Measurements from ENCODE around the gene CCDC197.

The CCDC197 gene

DNA sequence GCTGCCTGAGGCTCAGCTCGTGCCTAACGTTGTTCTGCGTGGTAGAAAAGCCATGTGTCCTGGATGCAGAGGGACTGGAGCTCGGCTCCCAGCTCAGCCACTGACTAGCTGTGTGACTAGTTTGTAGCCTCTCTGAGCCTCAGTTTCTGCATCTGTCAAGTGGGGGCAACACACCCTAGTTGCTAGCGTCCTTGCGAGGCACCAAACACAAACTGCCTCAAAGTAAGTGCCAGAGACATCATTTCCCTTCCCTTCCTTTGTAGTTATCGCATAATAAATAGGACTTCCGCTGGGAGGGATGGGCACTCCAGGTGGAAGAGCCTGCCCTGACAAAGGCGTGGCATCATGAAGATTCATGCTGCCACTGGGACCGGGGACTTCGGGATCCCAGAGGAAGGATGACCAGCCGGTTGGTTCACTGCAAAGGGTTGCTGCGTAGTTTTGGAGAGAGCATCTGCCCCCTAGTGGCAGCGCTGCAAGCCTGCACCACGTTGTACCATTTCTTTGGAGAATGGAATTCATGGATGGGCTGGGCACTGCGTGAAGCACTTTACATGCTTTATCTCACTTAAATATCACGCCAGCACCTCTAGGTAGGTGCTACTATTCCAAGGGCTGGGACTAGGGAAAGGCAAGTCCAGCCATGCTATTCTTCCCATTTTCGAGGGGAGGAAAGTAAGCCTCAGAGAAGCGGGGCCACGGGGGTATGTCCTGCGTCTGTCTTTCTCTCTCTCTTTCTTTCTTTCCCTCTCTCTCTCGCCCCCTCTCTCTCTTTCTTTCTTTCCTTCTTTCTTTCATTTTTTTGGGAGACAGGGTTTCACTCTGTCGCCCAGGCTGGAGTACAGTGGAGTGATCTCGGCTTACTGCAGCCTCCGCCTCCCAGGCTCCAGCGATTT, 4.6 kb downstream of the CCDC197 start:
- DNase-seq, result peak; percentile 75

DNA sequence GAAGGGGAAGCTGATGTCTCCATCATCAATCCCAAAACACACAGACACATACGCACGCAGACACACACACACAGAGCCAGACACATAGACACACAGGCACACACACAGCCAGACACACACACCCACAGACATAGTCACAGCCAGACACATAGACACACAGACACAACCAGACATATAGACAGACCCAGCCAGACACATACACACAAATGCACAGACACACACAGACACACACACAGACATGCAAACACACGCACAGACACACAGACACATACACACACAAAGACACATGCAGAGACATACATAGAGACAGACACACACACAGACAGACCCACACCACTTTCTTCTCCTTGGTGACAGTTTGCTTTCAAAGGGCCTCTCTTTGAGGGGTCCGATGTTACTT, 6.3 kb downstream of the CCDC197 start:
- DNase-seq, result no peak

DNA sequence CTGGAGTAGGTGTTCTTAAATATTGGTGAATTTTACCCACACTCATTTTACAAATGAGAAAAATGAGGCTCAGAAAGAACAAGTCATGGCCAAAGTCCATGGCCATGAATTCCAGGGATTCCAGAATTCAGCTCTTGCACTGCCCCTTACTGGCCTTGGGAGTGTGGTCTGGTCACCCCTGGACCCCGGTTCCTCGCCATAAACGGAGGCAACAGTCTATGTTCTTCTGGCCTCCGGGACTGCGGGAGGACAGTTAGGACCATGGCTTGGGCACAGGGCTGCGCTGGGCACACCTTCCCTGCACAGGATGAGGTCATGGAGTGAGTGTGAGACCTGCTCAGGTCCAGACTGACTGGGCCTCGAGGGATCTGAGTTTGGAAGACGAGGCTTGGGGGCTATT, 6.9 kb downstream of the CCDC197 start:
- DNase-seq, result no peak

DNA sequence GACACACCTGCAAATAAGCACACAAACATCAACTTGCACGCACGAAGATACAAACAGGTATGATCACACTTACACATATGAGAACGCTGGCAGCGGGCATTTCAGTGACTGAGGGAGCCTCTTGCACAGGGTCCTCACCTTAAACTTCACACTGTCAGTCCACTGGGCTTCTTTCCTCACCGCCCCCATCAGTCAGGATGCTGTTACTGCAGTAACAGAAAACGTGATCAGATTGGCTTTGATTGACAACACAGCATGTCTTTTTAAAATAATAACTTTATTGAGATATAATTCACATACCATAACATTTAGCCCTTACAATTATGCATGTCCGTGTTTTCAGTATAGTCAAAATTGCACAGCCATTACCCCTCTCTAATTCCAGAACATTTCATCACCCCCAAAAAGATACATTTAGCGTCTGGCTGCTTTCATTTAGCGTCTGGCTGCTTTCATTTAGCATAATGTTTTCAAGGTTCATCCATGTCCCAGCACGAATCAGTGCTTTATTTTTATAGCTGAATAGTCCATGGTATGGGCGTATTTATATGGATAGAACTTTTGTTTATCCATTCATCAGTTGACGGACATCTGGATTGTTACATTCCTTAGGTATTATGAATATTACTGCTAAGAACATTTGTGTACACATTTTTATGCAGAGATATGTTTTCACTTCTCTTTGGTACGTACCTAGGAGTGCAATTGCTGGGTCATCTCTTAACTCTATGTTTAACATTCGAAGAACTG, 8.4 kb downstream of the CCDC197 start:
- no peak for DNase-seq

DNA sequence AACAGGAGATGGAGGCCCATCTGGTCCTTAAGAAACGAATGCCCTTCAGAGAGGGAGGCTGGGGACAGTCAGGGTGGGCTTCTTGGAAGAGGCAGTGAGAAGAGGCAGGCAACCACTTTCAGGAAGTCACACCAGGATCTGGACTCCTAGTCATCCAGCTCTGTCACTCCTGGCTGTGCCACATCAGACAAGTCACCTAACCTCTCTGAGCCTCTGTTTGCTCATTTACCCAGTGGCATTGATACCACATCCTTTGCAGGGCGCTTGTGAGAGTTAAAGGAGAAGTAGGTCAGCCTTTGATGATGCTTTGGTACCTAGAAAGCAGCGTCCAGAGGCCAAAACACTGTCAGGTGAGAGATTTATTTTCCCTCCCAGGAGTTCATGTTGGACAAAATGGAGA, 11.1 kb downstream of the CCDC197 start:
- DNase-seq, result no peak

GRCh38 chr14:94009767-94010166, 12.7 kb downstream of the CCDC197 start:
- DNase-seq, result no peak

DNA sequence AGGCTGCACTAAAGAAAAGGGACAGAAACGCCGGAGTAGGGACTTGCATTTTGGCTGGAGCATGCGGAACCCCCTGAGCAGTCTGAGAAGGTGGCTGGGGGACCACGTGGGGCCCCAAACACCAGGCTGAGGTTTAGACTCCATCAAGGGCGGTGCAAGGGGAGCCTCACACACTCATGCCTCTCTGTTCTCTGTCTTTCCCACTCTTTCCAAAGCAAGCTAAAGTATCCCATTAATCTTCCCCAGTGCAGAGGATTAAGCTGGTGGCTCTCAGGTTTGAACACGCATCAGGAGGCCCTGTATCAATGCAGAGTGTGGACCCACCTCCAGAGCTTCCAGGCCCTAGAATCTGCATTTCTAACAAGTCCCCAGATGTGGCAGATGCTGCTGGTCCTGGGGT, 13.5 kb downstream of the CCDC197 start:
- no peak for DNase-seq

DNA sequence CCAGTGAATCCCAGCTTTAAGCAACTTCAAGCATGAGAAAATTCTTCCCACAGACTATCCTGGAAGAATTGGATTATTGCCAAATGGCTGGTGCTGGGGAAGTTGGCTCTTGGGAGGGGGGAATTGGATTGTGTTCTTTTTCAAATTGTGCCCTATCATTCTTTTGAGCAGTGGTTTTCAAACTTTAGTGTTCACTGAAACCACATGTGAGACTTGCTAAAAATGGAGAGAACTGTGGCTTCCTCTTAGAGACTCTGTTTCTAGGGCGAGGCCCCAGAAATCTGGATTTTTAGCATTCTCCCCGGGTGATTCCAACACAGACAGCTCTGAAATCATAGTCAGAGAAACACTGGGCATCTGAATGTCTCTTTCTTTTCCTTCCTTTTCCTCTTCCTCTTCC, 14.7 kb downstream of the CCDC197 start:
- DNase-seq, result no peak

DNA sequence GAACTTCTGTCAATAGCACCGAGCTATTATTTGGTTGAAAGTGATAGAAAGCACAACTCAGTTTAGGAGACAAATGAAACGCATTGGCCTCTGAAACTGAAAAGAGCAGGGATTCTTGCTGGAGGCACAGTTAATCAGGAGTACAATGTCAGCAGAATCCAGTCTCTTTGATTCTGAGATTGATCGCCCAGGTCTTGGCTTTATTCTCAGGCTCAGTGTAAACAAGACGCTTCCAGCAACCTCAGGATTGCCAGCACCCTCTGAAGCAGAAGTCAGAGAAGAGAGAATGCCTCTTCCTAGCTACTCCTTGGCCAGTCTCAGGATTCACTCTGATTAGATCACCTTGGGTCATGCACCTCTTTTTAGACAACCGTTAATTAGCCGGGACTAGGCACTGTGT, 17.3 kb downstream of the CCDC197 start:
- no peak for DNase-seq

DNA sequence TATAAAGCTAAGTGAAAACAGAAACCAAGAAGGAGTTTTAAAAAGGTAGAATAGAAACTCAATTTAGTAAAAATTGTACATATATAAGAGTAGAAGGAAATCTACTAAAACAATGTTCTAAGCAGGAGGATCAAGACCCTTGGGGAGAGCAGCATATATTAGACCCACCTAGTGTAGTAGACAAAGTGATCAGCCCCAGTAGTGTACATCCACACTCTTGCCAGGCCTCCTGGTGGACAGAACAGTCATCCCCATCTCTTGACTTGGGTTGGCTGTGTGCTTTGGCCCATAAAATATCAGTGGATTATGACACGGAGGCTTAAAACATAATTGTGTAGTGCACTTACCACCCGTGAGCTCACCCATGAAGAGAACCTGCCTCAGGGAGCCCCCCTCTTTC, 18.1 kb downstream of the CCDC197 start:
- no peak for DNase-seq

GRCh38 chr14:94016446-94016976, 19.4 kb downstream of the CCDC197 start:
- no peak for DNase-seq

DNA sequence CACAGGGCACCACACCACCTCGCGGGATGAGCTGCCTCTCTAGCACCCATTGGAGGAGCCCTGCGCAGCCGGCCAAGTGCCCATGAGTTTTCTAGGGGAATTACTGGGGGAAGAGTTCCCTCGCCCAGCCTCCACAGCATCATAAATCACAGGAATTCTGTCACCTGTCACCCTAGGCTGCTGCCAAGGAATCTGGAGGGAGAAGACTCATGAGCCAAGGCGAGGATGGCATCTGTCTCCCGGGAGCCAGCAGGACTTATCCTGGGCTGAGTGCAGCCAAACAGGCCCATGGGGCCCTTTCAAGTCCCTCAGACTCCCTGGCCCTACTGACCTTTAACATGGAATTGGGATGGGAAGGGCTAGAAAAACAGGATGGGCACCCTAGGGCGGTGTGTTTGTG, 21.2 kb downstream of the CCDC197 start:
- DNase-seq, result no peak

DNA sequence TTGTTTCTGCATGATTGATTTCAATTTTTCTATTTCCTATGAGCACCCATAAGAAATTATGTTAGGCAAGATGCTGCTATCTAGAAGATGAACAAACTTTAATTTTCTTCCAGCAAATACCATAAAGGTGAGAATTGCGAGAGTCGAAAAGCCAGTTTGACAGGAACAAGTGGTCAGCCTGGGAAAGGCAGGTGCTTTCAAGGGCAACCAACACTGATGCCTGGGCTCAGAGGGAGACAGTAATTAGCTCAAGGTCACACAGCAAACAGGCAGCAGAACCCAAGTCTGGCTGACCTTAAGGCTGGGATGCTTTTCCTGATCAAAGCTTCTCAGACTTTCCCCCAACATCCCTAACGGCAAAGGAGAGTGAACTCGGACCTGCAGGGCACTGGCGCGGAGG, 22.2 kb downstream of the CCDC197 start:
- DNase-seq, result no peak

DNA sequence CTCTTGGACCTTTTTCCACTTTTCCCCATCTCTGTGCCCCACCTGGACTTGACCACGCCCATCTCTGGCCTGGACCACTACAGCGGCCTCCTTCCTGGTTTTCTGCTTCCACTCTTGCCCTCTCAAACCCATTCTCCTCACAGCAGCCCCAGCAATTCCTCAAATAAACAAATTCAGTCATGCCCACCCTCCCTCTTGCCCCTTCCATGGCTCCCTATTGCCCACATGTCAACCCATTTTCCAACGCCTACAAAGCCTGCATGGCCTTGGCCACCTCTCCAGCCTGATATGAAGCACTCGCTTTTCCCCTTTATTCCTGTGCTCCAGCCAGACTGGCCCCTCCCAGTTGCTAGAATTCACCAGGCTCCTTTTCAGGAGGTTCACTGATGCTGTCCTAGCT, 23.2 kb downstream of the CCDC197 start:
- no peak for DNase-seq

- DNase-seq, result no peak
These were observed 23.9 kb downstream of the CCDC197 start for GRCh38 chr14:94021001-94021400.

GRCh38 chr14:94021416-94022157, 24.5 kb downstream of the CCDC197 start:
- DNase-seq, result peak; percentile 55

DNA sequence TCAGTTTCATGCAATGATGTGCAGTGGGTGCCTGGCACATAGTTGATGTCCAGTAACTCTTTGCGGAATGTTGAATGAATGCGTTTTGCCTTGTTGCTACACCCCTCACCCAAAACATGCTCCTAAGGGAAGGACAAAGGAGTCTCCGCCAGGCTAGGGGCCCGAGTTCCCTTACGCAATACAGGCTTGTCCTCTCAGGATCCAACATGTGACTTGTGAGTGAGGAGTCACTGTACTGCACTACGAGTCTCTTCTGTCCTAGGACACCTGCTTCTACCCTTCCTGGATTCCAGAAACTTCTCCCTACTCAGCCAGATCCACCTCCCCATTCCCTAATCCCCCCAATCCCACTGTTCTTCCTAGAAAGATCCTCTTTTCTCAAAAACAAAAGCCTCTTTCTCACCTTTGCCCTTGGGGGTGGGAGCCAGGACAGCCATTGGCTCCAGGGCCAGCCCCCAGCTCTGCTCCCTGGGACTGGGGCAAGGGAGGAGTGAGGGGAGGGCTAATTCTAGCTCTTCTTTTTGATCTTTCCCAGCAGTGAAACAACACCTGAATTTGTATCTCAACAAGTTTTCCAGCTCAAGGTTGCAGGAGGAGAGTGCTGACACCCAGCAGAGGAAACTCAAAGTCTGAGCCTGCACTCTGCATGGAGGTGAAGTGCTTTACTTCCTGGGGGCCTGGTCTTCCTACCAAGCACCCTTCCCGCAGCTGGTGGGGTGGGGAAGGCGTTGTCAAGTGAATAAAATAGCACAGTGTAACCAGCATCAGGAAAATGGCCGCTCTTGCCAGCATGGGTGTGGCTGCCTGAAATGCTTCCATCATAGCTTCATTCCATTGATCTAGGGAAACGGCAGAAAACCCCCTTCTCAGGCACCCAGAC, 25.7 kb downstream of the CCDC197 start:
- no peak for DNase-seq

GRCh38 chr14:94024549-94024948, 27.4 kb downstream of the CCDC197 start:
- DNase-seq, result no peak

DNA sequence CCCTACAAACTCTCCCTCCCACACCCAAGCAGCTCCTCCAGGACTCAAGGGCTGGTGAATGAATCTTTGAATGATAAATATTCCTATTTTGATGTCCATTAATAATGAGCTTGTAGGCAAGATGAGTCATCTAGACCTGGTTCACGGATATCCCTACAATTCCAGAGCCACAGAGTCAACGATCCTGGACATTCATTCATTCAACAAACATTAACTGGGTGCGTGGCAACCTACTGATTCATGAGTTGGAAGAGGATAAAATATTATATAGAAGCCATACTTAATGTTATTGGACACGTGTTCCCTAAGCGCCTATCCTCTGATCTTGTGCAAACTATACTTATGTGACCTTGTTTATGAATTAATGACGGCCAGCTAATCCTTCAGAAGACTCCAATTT, 28.6 kb downstream of the CCDC197 start:
- no peak for DNase-seq

DNA sequence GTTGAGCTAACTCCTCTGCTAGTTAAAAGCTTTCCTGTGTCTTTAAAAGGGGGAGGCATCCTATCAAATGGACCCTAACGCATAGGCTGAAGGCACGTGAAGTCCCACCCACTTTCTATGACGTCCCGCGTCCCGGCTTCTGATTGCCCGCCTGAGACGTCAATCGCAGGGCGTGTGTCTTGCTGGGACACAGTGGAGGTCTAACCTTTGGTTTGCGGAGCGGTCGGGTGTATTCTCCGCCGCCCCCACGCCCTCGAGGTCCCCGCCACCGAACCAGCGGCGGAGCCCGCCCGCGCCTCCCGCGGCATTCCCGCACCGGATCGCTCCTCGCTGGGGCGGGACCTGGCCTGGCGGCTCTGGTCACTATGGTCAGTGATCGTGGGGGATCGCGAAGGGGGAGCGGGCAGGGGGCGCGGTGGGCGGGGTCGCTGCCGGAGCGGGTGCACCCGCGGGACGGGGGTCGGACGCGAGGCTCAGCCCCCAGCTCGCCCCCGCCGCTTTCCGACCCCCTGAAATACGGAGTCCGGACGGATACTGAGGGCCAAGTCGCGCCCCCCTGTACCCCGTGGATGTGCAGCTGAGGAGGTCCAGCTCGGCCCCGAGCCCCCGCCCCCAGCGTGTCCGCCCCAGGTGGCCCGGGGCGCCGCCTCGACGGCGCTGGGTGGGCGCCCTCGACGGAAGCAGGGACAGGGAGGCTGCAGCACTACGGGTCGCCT, 29.2 kb downstream of the CCDC197 start, which contains the start of gene OTUB2:
TSS of gene OTUB2 (plus strand) at position 168 of the 716 bp plus-strand sequence. CDS start at position 366, 198 bp downstream.
- peak; percentile 97 for DNase-seq

DNA sequence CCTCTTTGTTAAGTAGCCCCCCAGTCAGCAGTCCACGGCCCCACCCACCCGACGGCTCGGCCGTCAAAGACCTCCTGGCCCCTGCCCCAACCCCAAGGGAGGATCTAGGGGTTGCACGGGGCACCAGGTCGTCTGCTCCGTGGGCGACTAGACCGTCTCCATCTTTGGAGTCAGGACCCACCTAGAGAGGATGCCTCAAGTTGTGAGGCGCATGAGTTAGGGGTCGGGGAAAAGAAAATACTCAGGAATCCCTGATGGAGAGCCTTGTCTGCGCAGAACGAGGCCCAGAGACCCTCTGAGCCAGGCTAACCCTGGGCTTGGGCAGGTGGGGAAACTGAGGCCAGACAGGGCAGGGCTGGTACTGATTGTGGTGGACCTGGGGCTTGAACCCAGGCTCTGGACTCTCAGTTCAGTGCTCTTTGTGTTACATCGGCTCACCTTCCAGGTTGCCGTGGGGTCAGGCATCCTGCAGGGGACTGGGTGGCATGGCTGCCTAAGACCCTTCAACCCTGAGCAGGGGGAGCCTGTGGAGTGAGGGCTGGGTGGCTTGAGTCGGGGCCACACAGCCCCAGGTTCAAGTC, 29.9 kb downstream of the CCDC197 start:
- no peak for DNase-seq

Data from stimulated activated CD8-positive, alpha-beta memory T cell treated with anti-CD3 and anti-CD28 coated beads, Interleukin-4, amount 100 ng/mL, for 48 hours (primary cell).